ENCODE results near the gene SETD2. TPM values are rescaled to one million over a fixed set of nuclear protein-coding genes. Genes with fewer than 3 reads are reported as not detected.

Gene SETD2
- total RNA-seq, 1 donor from 2014 or later, result 21.0 TPM

GRCh38 chr3:46999516-47000197 lies 164.3 kb downstream of the SETD2 start:
- Histone ChIP-seq H3K4me1 (no peaks in the 10 kb centered on the region), H3K27me3 (no peaks in the 10 kb centered on the region), H3K27ac (no peak overlapping the region), H3K9me3 (no peaks in the 10 kb centered on the region), H3K4me3 (no peak overlapping the region), H3K36me3 (peaks cover 26 to 57% of the 10 kb centered on the region in 2 donors)
- intact Hi-C loops (cut with DNase I), result loop anchor here (5.0 kb wide), 1 partner anchor 292 kb away; no protein-coding TSS in a partner anchor
- DNase-seq (ENCODE audit: low spot score in 2 of 2), result no peak
- TF ChIP-seq CTCF (IDR thresholded peaks at IDR 0.05), result no peak

- Histone ChIP-seq H3K36me3 (peaks cover 22 to 50% of the 10 kb centered on the region in 2 donors), H3K4me1 (no peaks in the 10 kb centered on the region), H3K27me3 (no peaks in the 10 kb centered on the region), H3K4me3 (no peak overlapping the region), H3K9me3 (no peaks in the 10 kb centered on the region), H3K27ac (no peak overlapping the region)
- no peak for TF ChIP-seq CTCF (IDR thresholded peaks at IDR 0.05)
- intact Hi-C loops (cut with DNase I), result loop anchor here (1.0 to 5.0 kb wide), 2 partner anchors 76 to 292 kb away; no protein-coding TSS in a partner anchor
- DNase-seq (ENCODE audit: low spot score in 2 of 2), result no peak
Measured at GRCh38 chr3:46998852-46999515, 164.9 kb downstream of the SETD2 start.

- Histone ChIP-seq H3K9me3 (no peaks in the 10 kb centered on the region), H3K36me3 (peaks cover 21 to 49% of the 10 kb centered on the region in 2 donors), H3K4me1 (no peaks in the 10 kb centered on the region), H3K27ac (no peak overlapping the region), H3K4me3 (no peak overlapping the region), H3K27me3 (no peaks in the 10 kb centered on the region)
- intact Hi-C loops (cut with DNase I), result loop anchor here (1.0 to 5.0 kb wide), 2 partner anchors 75 to 291 kb away; no protein-coding TSS in a partner anchor
- DNase-seq (ENCODE audit: low spot score in 2 of 2), result peak in 1 of 2 donors; percentile 9
- TF ChIP-seq CTCF (IDR thresholded peaks at IDR 0.05), result peak; percentile 69 to 83 (median 78)
Measured at GRCh38 chr3:46998121-46998851, 165.6 kb downstream of the SETD2 start.

- H3K4me3 ChIP-seq, result no peak overlapping the region
- peak in 1 of 2 donors; percentile 7 for DNase-seq (ENCODE audit: low spot score in 2 of 2)
- no peaks in the 10 kb centered on the region for H3K9me3 ChIP-seq
- H3K27ac ChIP-seq, result no peak overlapping the region
- peaks cover 16 to 43% of the 10 kb centered on the region in 2 donors for H3K36me3 ChIP-seq
- no peaks in the 10 kb centered on the region for H3K4me1 ChIP-seq
- intact Hi-C loops (cut with DNase I), result loop anchor here (1.0 to 5.0 kb wide), 2 partner anchors 74 to 290 kb away; no protein-coding TSS in a partner anchor
- no peaks in the 10 kb centered on the region for H3K27me3 ChIP-seq
- no peak for TF ChIP-seq CTCF (IDR thresholded peaks at IDR 0.05)
Measured at GRCh38 chr3:46997453-46998091, 166.3 kb downstream of the SETD2 start.
